ENCODE measurements around the gene NNT.

GRCh38 chr5:43573058-43573457, 29.9 kb upstream of the NNT start:
- TF ChIP-seq SUZ12 (IDR thresholded peaks at IDR 0.05; ENCODE audit: extremely low read depth, insufficient read depth, insufficient read length) (no peak), YY1 (IDR thresholded peaks at IDR 0.05; ENCODE audit: insufficient read depth, insufficient read length) (no peak)

Measured in NT2/D1 (cell line).